HCT116 (cell line): ENCODE data around the gene BABAM2.

Source experiments
- CBX3 ChIP-seq: IDR thresholded peaks from 2 replicates; pipeline ENCODE4 v1.6.1; 2012; ENCODE audit warnings: low read depth
- CEBPB ChIP-seq: IDR thresholded peaks from 2 replicates; pipeline ENCODE4 v1.6.1; 2012; ENCODE audit warnings: low read depth
- CTCF ChIP-seq, 3 experiments: fragments of 200-600 bp in 1 of 3; sonication (generic) in 1 of 3; IDR thresholded peaks in 2 of 3; conservative IDR thresholded peaks in 1 of 3; 2 replicates each; pipeline ENCODE4 v1.5.1; 2012 to 2017; ENCODE audit warnings: low read depth in 2 of 3, low read length in 2 of 3, antibody characterized with exemption in 1 of 3, borderline replicate concordance in 1 of 3, control low read depth in 1 of 3, mild to moderate bottlenecking in 1 of 3, mixed read lengths in 1 of 3, mixed run types in 1 of 3, moderate library complexity in 1 of 3; ENCODE audit not compliant: insufficient read depth in 1 of 3
- EGR1 ChIP-seq: IDR thresholded peaks from 2 replicates; pipeline ENCODE4 v1.6.1; 2012; ENCODE audit warnings: low read depth
- EZH2 ChIP-seq: fragments of 200-600 bp; sonication (generic); IDR thresholded peaks from 2 replicates; pipeline ENCODE4 v1.6.1; 2017; ENCODE audit warnings: antibody characterized with exemption, mixed run types
- POLR2A ChIP-seq: IDR thresholded peaks from 2 replicates; pipeline ENCODE4 v1.7.0; 2011; ENCODE audit warnings: borderline replicate concordance; ENCODE audit not compliant: insufficient read depth, insufficient read length; ENCODE audit errors: extremely low read depth
- POLR2AphosphoS5 ChIP-seq: IDR thresholded peaks from 2 replicates; pipeline ENCODE4 v1.6.1; 2011; ENCODE audit warnings: mild to moderate bottlenecking, low read depth, low read length, moderate library complexity
- RAD21 ChIP-seq: IDR thresholded peaks from 2 replicates; pipeline ENCODE4 v1.6.1; 2012; ENCODE audit warnings: low read depth, mild to moderate bottlenecking
- REST ChIP-seq: IDR thresholded peaks from 2 replicates; pipeline ENCODE4 v1.6.1; 2012; ENCODE audit warnings: low read depth
- ZNF274 ChIP-seq: fragments of 200-500 bp; sonication (Bioruptor generic); IDR thresholded peaks from 2 replicates; pipeline ENCODE4 v1.6.1; 2014; ENCODE audit warnings: mild to moderate bottlenecking, low read depth, low read length, inconsistent platforms

GRCh38 chr2:28046921-28047320 lies 156.4 kb downstream of the BABAM2 start:
- TF ChIP-seq ZNF274 (no peak), CEBPB (no peak), CTCF (IDR thresholded peaks at IDR 0.05 in 2 of 3, conservative IDR thresholded peaks at IDR 0.05 in 1 of 3; ENCODE audit: borderline replicate concordance in 1 of 3, insufficient read depth in 1 of 3, low read depth in 2 of 3, low read length in 2 of 3) (no peak), POLR2AphosphoS5 (no peak), EZH2 (no peak), POLR2A (no peak), RAD21 (no peak), REST (no peak), EGR1 (no peak), CBX3 (no peak)
